ENCODE results near the gene C1R. TPM values are rescaled to one million over a fixed set of nuclear protein-coding genes. Genes with fewer than 3 reads are reported as not detected.

C1R gene
- total RNA-seq, 6 donors from 2014 or later, result 116 to 410 (median 210) TPM

DNA sequence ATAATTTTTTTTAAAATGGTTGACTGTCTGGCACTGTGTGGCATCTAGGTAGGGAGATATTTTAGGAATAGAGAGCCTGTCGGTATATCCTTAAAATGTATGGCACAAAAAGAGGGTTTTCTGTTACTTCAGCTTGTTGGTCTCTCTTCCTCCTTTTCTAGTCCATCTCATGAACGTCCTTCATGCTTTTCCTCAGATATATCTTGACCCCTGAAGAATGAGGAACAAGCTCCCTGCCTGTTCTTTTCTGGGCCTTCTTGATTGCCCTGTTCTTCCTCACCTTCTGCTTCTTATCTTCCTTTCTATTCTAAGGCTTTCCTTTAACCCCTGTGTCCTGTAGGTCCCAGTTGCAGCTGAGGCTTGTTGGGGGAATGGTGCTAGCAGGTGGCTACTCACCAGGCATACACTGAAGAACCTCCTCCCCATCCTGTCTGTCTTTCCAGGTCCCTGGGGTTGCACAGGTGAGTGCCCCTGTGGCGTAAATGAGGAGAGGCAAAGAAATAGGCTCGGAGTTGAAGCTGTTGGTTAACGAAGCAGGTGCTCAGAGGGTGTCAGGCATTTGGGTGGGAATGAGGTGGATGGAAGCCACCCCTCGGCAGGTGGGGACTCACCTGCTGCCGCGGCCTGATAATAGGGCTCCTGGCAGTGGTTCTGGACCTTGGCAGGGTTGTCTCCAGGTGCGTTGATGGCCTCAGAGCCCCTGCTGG, 7.2 kb upstream of the C1R start:
- peaks cover 0 to 13% (median 4%) of the 10 kb centered on the region in 4 donors for H3K4me1 ChIP-seq
- no peak for TF ChIP-seq POLR2AphosphoS5 (IDR thresholded peaks at IDR 0.05)
- TF ChIP-seq, protein P1, sequence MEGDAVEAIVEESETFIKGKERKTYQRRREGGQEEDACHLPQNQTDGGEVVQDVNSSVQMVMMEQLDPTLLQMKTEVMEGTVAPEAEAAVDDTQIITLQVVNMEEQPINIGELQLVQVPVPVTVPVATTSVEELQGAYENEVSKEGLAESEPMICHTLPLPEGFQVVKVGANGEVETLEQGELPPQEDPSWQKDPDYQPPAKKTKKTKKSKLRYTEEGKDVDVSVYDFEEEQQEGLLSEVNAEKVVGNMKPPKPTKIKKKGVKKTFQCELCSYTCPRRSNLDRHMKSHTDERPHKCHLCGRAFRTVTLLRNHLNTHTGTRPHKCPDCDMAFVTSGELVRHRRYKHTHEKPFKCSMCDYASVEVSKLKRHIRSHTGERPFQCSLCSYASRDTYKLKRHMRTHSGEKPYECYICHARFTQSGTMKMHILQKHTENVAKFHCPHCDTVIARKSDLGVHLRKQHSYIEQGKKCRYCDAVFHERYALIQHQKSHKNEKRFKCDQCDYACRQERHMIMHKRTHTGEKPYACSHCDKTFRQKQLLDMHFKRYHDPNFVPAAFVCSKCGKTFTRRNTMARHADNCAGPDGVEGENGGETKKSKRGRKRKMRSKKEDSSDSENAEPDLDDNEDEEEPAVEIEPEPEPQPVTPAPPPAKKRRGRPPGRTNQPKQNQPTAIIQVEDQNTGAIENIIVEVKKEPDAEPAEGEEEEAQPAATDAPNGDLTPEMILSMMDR (IDR thresholded peaks at IDR 0.05), result no peak
- peaks cover 6 to 55% (median 27%) of the 10 kb centered on the region in 4 donors for H3K36me3 ChIP-seq
- DNase-seq, result peak in 1 of 2 donors; percentile 16
- no peaks in the 10 kb centered on the region for H3K9me3 ChIP-seq
- 83 to 88% methylated on average over 7 to 9 of the region's 9 CpGs for WGBS, 2 donors
- no peak overlapping the region for H3K4me3 ChIP-seq
- H3K27ac ChIP-seq, result no peak overlapping the region
- no peaks in the 10 kb centered on the region for H3K27me3 ChIP-seq
- no peak for ATAC-seq (ENCODE audit: low FRiP score in 2 of 2)

DNA sequence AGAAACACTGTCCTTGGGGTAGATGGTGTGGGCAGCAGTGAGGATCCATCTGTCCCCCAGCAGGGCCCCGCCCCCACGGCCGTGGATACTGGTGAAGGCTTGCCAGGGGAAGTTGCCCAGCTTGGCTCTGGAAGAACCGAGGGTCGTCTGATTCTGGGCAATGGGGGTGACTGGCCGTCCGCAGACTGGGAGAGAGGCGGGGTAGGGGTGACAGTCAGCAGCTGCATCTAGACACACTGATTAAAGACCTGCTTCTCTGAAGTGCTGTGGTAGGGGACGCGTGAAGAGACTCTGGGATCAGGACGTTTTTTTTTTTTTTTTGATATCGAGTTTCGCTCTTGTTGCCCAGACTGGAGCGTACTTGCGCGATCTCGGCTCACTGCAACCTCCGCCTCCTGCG, 4.7 kb upstream of the C1R start:
- Histone ChIP-seq H3K27ac (no peak overlapping the region), H3K27me3 (no peaks in the 10 kb centered on the region), H3K36me3 (peaks cover 6 to 39% (median 21%) of the 10 kb centered on the region in 4 donors), H3K9me3 (no peaks in the 10 kb centered on the region), H3K4me1 (peaks cover 7 to 35% (median 14%) of the 10 kb centered on the region in 4 donors), H3K4me3 (no peak overlapping the region)
- TF ChIP-seq, protein P1 (IDR thresholded peaks at IDR 0.05), result no peak
- no peak for TF ChIP-seq POLR2A (IDR thresholded peaks at IDR 0.05)
- TF ChIP-seq EP300 (IDR thresholded peaks at IDR 0.05), result no peak
- no peak for TF ChIP-seq POLR2AphosphoS5 (IDR thresholded peaks at IDR 0.05)
- DNase-seq, result peak in 1 of 2 donors; percentile 76
- 87 to 90% methylated on average over 18 to 19 of the region's 19 CpGs for WGBS, 2 donors
- no peak for ATAC-seq (ENCODE audit: low FRiP score in 2 of 2)

- TF ChIP-seq POLR2AphosphoS5 (IDR thresholded peaks at IDR 0.05) (no peak), EP300 (IDR thresholded peaks at IDR 0.05) (no peak), POLR2A (IDR thresholded peaks at IDR 0.05) (no peak)
- TF ChIP-seq, protein P1 (IDR thresholded peaks at IDR 0.05), result no peak
- Histone ChIP-seq H3K36me3 (peaks cover 6 to 32% (median 18%) of the 10 kb centered on the region in 4 donors), H3K4me3 (no peak overlapping the region), H3K27me3 (no peaks in the 10 kb centered on the region), H3K4me1 (peaks cover 12 to 42% (median 20%) of the 10 kb centered on the region in 4 donors), H3K27ac (peak overlapping the region in 1 of 4 donors; percentile 1), H3K9me3 (no peaks in the 10 kb centered on the region)
- ATAC-seq (ENCODE audit: low FRiP score in 2 of 2), result no peak
- no peak for DNase-seq
- 75 to 85% methylated on average over 9 to 26 of the region's 26 CpGs for WGBS, 2 donors
These were observed 4.0 kb upstream of the C1R start for GRCh38 chr12:7096006-7096932.

DNA sequence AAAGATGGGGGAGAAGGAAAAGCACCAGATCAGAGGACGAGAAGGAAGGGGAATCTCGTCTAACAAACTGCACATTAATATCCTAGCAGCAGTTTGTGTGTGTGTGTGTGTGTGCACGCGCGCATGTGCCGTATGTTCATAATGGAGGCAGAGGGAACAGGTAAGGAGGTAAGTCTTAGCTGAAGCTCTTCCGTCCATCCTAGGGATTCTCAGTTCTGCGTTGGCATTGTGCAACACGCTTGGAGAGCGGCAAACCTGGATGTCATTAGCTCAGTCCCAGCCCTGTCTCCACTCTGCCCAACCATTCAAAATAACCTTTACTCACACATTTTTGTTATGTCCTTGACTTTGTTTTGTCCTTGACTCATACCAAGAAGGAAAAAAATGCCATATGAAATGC, 1.6 kb upstream of the C1R start:
- Histone ChIP-seq H3K4me3 (no peak overlapping the region), H3K27me3 (no peaks in the 10 kb centered on the region), H3K9me3 (no peaks in the 10 kb centered on the region), H3K27ac (no peak overlapping the region), H3K36me3 (peaks cover 0 to 23% (median 17%) of the 10 kb centered on the region in 4 donors), H3K4me1 (peaks cover 20 to 49% (median 28%) of the 10 kb centered on the region in 4 donors)
- ATAC-seq (ENCODE audit: low FRiP score in 2 of 2), result peak in 1 of 2 donors; percentile 42
- DNase-seq, result no peak
- TF ChIP-seq POLR2AphosphoS5 (IDR thresholded peaks at IDR 0.05) (no peak), POLR2A (IDR thresholded peaks at IDR 0.05) (peak in 1 of 4 donors; percentile 34)
- TF ChIP-seq, protein P1 (IDR thresholded peaks at IDR 0.05), result no peak
- 59 to 66% methylated on average over 10 of the region's 10 CpGs for WGBS, 2 donors

Data from upper lobe of left lung (tissue), 6 donors.